BE2C (cell line): ENCODE measurements around the gene TBCEL. TPM values are rescaled to one million over a fixed set of nuclear protein-coding genes. Genes with fewer than 3 reads are reported as not detected.

ENCODE experiments used
- DNase-seq: peaks from one replicate; pipeline ENCODE4 v3.0.0-alpha.2; 2020
- H3K27me3 ChIP-seq: fragments of 250-450 bp; sonication (Bioruptor Pico); 2 replicates; pipeline ENCODE4 v1.5.1; 2020; ENCODE audit warnings: mild to moderate bottlenecking
- H3K36me3 ChIP-seq: fragments of 250-450 bp; sonication (Bioruptor Pico); 2 replicates; pipeline ENCODE4 v1.5.1; 2020; ENCODE audit warnings: mild to moderate bottlenecking
- H3K4me1 ChIP-seq: fragments of 250-450 bp; sonication (Bioruptor Pico); 2 replicates; pipeline ENCODE4 v1.5.1; 2020
- H3K4me3 ChIP-seq: 2 replicates; pipeline ENCODE4 v1.5.1; 2011; ENCODE audit warnings: low read depth, low read length
- H3K9me3 ChIP-seq: fragments of 250-450 bp; sonication (Bioruptor Pico); 2 replicates; pipeline ENCODE4 v1.5.1; 2020
- CTCF ChIP-seq: IDR thresholded peaks from 2 replicates; pipeline ENCODE4 v1.5.1; 2012; ENCODE audit warnings: mild to moderate bottlenecking, low read depth, low read length
- polyA plus RNA-seq: library from polyadenylated mRNA; unstranded; fragments of >200 nt; gene quantifications from one replicate; pipeline ENCODE4 v1.2.1, GENCODE V29; 2012; ENCODE audit warnings: low read depth, missing spikeins; ENCODE audit not compliant: insufficient read length, insufficient read depth

TBCEL gene
- 11.5 TPM for polyA plus RNA-seq

DNA sequence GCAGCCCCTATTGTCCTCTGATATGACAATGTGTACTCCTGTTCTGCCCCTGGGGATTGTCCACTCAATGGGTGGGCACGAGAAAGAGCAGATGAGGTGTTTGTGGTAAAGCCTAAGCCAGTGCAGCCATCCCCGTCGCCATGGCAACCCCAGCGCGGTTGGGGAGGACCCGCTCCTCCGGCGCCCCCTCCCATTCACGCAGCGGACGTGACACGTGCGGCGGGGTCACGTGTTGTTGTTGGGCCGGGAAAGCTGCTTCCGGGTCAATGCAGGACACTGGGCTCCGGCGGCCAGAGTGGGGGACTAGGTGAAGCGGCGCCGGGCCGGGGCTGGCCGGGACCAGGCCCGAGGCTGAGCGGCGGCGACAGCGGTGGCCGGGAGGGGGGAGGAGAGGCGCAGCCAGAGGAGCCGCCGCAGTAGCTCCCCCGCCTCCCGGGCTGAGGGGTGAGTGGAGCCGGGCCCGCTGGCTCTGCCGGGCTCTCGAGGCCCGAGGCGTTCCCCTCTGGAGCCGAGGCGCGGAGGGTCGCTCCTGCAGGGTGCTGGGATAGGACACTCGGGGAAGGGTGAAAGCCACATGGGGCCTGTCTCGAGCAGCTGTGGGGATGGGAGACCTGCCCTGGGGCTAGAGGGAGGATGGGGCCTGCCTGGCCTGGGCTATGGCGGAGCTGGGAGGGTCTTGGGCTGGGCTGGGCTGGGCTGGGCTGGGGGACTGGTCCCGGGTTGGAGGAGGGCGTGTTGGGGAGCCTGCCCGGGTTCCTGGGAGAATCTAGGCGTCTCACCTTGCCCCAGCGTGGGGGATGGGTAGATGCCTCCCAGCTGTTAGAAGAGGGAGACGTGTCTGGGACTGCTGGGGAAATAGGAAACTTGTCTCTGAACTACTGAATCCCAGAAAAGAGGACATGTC is at the start of gene TBCEL:
TSS of gene TBCEL (plus strand) at position 255 of the 904 bp plus-strand sequence. CDS start 21,589 bp downstream, outside the sequence.
- H3K4me1 ChIP-seq, result peaks cover 2% of the 10 kb centered on the region
- no peaks in the 10 kb centered on the region for H3K36me3 ChIP-seq
- no peak for TF ChIP-seq CTCF
- H3K9me3 ChIP-seq, result no peaks in the 10 kb centered on the region
- H3K27me3 ChIP-seq, result no peaks in the 10 kb centered on the region
- DNase-seq, result peak; percentile 98
- peak within 1 kb of the TSS; percentile 79 for H3K4me3 ChIP-seq

GRCh38 chr11:120974466-120974865 is 49.4 kb upstream of the TBCEL start:
- Histone ChIP-seq H3K36me3 (no peaks in the 10 kb centered on the region), H3K27me3 (no peaks in the 10 kb centered on the region), H3K4me3 (no peak overlapping the region), H3K9me3 (no peaks in the 10 kb centered on the region), H3K4me1 (no peaks in the 10 kb centered on the region)
- no peak for DNase-seq
- no peak for TF ChIP-seq CTCF

DNA sequence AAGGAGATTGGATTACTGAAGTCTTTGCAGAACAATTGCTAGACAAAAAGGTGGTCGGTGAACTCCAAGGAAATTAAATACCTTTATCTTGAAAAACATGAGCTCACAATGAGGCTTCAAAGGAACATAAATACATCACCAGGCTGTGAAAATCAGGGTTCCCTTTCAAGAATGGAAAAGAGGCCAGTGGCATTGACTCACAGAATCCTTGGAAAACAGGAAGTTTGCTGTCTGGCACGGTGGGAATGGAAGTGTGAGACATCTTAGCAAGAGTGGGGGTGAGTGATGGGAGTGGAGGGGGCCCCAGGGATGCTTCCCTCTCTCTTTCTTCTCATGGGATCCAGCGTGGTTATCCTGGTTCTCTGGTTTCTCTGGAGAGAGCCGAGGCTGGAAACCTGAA is 48.9 kb upstream of the TBCEL start:
- no peaks in the 10 kb centered on the region for H3K4me1 ChIP-seq
- no peaks in the 10 kb centered on the region for H3K36me3 ChIP-seq
- H3K4me3 ChIP-seq, result no peak overlapping the region
- no peaks in the 10 kb centered on the region for H3K9me3 ChIP-seq
- no peak for DNase-seq
- no peak for TF ChIP-seq CTCF
- no peaks in the 10 kb centered on the region for H3K27me3 ChIP-seq

GRCh38 chr11:120977266-120978137 is 46.4 kb upstream of the TBCEL start:
- TF ChIP-seq CTCF, result no peak
- Histone ChIP-seq H3K4me1 (no peaks in the 10 kb centered on the region), H3K27me3 (no peaks in the 10 kb centered on the region), H3K4me3 (no peak overlapping the region), H3K9me3 (no peaks in the 10 kb centered on the region), H3K36me3 (no peaks in the 10 kb centered on the region)
- no peak for DNase-seq

DNA sequence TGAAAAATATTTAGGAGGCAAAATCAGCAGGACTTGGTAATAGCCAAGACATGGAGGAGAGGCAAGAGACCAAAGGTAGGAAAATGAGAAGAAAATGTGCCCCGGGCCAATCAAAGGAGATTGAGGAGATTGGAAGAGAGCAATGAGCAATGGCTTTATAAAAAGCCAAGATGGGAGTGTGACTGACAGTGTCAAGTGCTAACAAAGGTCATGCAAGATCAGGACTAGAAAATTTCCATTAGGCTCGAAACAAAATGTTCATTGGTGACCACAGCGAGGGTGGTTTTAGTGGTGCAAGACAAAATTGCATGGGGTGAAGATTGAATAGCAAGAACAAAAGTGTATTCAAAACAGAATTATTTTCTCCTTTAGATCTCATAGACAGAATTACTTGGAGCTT is 45.2 kb upstream of the TBCEL start:
- TF ChIP-seq CTCF, result no peak
- H3K27me3 ChIP-seq, result no peaks in the 10 kb centered on the region
- DNase-seq, result no peak
- no peak overlapping the region for H3K4me3 ChIP-seq
- no peaks in the 10 kb centered on the region for H3K4me1 ChIP-seq
- H3K9me3 ChIP-seq, result no peaks in the 10 kb centered on the region
- H3K36me3 ChIP-seq, result no peaks in the 10 kb centered on the region
